ENCODE measurements around the gene GIT1.

Gene GIT1

DNA sequence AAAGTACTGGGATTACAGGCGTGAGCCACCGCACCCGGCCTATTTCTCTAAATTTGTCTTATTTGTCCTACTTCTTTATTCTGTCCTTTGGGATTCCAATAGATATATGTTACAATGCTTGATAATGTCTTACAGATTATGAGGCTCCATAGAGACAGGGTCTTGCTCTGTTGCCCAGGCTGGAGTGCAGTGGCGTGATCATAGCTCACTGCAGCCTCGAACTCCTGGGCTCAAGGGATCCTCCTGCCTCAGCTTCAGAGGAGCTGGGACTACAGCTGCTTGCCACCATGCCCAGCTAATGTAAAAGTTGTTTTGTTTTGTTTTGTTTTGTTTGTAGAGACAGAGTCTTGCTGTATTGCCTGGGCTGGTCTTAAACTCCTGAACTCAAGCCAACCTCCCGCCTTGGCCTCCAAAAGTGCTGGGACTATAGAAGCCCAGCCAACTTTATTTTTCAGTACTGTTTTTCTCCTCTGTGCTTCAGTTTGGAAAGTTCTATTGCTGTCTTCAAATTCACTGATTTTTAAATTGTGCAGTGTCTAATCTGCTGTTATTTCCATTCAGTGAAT, 13.7 kb upstream of the GIT1 start:
- in situ Hi-C loops (cut with MboI; ENCODE audit: low pct_unique_long_range_greater_than_20kb, low sequenced_read_pairs, unreplicated experiment), result no loop called here
- DNase-seq (ENCODE audit: low spot score), result no peak
- TF ChIP-seq, protein P1, sequence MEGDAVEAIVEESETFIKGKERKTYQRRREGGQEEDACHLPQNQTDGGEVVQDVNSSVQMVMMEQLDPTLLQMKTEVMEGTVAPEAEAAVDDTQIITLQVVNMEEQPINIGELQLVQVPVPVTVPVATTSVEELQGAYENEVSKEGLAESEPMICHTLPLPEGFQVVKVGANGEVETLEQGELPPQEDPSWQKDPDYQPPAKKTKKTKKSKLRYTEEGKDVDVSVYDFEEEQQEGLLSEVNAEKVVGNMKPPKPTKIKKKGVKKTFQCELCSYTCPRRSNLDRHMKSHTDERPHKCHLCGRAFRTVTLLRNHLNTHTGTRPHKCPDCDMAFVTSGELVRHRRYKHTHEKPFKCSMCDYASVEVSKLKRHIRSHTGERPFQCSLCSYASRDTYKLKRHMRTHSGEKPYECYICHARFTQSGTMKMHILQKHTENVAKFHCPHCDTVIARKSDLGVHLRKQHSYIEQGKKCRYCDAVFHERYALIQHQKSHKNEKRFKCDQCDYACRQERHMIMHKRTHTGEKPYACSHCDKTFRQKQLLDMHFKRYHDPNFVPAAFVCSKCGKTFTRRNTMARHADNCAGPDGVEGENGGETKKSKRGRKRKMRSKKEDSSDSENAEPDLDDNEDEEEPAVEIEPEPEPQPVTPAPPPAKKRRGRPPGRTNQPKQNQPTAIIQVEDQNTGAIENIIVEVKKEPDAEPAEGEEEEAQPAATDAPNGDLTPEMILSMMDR (IDR thresholded peaks at IDR 0.05; ENCODE audit: extremely low read depth, insufficient read depth, missing control alignments), result no peak

DNA sequence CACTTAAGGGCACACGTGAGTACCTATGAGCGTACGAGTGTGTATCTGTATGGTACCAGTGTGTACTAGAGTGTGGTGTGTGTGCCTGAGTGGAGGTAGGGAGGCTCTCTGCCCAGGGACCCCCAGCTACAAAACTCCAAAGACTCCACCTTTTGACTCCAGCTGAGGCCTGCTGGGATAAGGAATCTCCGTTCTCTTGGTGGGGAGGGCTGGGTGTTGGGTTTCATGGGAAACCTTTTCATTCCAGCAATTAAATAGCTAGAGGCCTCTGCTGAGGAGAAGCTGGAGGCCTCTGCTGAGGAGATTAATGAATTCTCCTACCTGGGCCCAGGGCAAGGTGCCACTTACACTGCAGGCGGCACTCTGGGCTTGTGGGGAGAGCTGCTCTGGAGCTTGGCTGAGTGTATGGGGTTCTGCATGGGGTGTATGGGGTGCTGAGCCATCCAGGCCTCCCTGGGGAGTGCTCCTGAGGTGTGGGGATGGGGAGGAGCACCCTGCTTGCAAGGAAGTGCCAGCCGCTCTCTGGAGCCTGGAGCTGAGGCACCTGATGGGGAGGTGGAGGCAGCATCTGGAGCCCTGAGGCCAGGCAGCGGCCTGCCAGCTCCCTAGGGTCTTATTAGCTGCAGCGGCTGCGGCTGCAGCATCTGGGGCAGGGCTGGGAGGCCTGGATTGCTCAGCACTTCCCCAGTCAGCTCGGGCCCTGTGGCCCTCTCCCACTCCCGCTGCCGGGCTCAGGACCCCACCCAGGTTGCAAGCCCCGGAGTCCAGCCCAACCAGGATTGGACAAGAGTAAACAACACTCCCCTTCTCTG, 8.1 kb upstream of the GIT1 start:
- no peak for DNase-seq (ENCODE audit: low spot score)
- TF ChIP-seq, protein P1 (IDR thresholded peaks at IDR 0.05; ENCODE audit: extremely low read depth, insufficient read depth, missing control alignments), result no peak

DNA sequence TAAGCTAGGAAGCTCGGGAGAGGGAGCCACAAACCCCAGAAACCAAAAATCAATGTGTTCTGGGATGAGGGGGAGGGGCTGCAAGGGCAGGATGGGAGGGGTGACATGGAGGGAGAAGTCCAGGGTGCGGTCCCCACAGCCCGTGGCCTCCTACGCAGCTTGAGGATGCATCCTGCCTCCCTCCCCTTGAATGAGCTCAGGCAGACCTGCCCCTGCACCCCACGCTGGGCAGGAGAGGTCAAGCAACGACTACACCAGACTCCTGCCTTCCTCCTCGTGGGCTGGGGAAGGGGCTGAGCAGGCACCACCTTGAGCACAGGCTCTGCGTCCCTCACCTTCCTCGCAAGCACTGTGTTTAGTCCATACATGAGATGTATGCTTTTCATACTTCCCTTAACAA, 7.4 kb upstream of the GIT1 start:
- TF ChIP-seq, protein P1 (IDR thresholded peaks at IDR 0.05; ENCODE audit: extremely low read depth, insufficient read depth, missing control alignments), result no peak
- DNase-seq (ENCODE audit: low spot score), result no peak
- in situ Hi-C loops (cut with MboI; ENCODE audit: low pct_unique_long_range_greater_than_20kb, low sequenced_read_pairs, unreplicated experiment), result no loop called here

More for the DNA sequence above, 8.1 kb upstream of the GIT1 start:
- in situ Hi-C loops (cut with MboI; ENCODE audit: low pct_unique_long_range_greater_than_20kb, low sequenced_read_pairs, unreplicated experiment), result no loop called here

DNA sequence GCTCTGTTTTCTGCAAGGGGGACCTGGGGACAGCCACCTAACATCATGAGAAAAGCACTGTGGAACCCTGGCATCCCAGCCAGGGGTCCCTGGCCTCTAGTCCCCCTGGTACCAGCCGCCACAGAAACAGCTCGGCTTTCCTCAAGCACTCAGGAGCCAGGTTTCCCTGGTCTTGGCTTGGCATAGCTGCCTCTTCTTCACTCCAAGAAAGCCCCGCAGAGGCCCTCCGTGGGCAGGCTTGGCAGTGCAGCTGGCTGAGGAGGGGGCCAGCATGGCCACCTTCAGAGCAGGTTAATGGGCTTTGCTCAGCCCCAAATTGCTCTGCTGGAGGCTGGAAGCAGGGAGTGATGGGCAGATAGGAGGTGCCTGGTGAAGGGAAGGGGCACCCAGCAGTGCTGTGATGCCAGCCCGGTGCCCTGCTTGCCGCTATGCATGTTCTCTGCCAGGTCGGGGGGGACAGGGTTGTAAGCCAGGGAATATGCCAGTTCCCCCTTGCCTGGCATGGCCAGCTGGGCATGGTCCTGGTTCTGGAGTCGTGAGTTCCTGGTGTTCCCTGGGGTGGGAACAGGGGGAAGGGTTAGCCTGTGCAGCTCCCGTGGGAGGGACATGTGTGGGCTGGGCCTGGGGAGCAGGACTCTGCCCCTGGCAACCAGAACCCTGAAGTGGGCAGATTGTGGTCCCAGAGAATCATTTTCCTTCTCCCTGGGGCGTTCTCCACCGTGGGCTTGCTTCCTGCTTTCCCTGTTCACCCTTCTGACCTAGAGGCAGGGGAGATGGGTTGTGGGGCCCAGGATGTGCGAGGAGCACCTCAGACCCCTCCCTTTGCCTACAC, 6.7 kb upstream of the GIT1 start:
- TF ChIP-seq, protein P1 (IDR thresholded peaks at IDR 0.05; ENCODE audit: extremely low read depth, insufficient read depth, missing control alignments), result no peak
- DNase-seq (ENCODE audit: low spot score), result no peak
- in situ Hi-C loops (cut with MboI; ENCODE audit: low pct_unique_long_range_greater_than_20kb, low sequenced_read_pairs, unreplicated experiment), result no loop called here

DNA sequence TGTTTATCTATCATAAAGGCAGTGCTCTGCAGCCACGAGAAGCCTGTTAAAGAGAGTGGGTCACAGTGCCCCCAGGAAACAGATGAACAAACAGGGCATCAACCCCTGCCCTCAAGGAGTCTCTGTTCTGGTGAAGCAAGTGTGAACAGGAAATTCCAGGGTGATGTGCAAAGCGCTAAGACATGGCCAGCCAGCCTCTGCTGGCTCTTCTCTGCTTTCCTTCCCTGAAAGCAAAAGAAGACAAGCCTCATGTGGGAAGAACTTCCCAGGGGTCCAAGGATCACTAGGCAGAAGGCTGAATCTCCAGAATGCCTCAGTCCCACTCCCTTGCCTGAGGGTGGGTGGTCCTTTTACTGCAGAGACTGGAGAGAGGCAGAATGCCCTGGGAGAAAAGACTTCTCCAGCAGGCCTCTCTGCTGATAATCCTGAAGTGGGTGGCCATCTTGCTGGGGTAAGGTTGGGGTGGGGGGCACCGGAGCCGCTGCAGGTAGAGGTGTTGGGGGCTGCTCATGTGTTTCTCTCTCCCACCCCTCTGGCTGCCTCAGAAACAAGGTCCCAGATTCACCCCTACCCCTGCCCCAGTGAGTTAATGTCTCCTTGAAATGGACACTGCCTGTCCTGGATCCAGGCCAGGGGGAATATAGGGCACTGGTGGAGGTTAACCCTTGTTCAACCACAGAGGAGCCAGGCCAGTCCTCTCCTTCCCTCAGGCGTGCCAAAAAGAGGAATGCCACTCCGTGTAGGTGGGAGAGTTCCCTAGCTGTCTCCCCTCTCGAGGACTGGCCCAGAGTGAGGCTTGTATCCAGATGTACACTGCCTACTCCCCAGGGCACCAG, 5.9 kb upstream of the GIT1 start:
- TF ChIP-seq, protein P1 (IDR thresholded peaks at IDR 0.05; ENCODE audit: extremely low read depth, insufficient read depth, missing control alignments), result no peak
- DNase-seq (ENCODE audit: low spot score), result no peak
- in situ Hi-C loops (cut with MboI; ENCODE audit: low pct_unique_long_range_greater_than_20kb, low sequenced_read_pairs, unreplicated experiment), result no loop called here

Measured in GM13977 (cell line).